Cardiac ventricle fibroblast (primary cell): ENCODE results near the gene TP53I11. TPM values are rescaled to one million over a fixed set of nuclear protein-coding genes. Genes with fewer than 3 reads are reported as not detected.

Experiments used
- total RNA-seq: library from RNA; depleted of rRNA; stranded (reverse); fragments of >200 nt; gene quantifications from 2 replicates; pipeline ENCODE4 v1.2.3, GENCODE V29; 2015

Gene TP53I11, protein sequence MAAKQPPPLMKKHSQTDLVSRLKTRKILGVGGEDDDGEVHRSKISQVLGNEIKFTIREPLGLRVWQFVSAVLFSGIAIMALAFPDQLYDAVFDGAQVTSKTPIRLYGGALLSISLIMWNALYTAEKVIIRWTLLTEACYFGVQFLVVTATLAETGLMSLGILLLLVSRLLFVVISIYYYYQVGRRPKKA
- total RNA-seq, result 115 and 125 TPM in 2 replicates

DNA sequence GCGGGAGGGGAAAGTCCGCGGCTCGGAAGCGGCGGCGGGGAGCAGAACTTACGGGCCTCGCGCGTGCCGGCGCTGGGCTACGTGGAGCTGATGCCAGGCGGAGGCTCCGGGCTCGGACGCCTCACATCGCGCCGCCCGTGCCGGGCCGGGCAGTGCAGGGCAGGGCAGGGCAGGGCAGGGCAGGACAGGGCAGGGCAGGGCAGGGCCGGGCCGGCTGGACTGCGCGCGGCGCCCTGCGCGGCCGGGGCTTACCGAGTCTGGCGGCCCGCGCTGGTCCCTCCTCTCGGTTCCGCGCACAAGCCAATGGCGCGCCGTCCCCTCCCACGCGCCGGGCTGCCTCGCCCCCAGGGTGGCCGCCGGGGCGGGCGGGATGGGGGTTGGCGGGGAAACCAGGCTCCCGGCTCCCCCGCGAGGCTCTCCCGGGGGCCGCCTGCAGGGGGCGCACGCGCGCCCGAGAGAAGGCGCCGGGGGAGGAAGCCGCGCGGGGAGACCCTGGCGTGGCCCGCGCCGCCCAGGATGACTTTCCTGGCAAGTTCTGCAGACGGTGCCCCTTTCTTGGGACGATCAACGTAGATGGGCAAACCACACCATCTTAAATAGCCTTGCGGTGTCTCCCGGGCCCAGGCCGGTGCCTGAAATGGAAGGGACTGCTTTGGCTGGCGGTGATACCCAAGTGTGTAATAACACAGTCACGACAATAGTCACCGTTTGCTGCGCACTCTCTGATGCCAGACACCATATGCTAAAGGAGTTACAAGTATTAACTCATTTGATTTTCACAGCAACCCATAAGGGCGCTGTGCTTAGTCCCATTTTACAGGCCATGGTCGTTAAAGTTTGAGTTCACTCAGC, at the start of gene TP53I11:
Gene TP53I11 (minus strand): TSS at position 259 of the 852 bp plus-strand sequence. CDS start 12,548 bp downstream, outside the sequence.

Other genes starting within 250 kb of the TP53I11 start
- gene TSPAN18, start 223.9 kb downstream of the TP53I11 start, total RNA-seq, result 1.2 and 2.0 TPM in 2 replicates
- gene PRDM11, start 195.8 kb upstream of the TP53I11 start, total RNA-seq, result 8.3 and 9.9 TPM in 2 replicates